Measurements from ENCODE around the gene TMEM255B. TPM values are rescaled to one million over a fixed set of nuclear protein-coding genes. Genes with fewer than 3 reads are reported as not detected.
"Not testable (repeated sequence)": the region's sequence is repeated elsewhere in the genome, so short reads cannot be mapped to it uniquely, and the experiment has no call there.

The TMEM255B gene
- polyA plus RNA-seq, 4 donors, result 2.9 to 9.4 (median 6.1) TPM

DNA sequence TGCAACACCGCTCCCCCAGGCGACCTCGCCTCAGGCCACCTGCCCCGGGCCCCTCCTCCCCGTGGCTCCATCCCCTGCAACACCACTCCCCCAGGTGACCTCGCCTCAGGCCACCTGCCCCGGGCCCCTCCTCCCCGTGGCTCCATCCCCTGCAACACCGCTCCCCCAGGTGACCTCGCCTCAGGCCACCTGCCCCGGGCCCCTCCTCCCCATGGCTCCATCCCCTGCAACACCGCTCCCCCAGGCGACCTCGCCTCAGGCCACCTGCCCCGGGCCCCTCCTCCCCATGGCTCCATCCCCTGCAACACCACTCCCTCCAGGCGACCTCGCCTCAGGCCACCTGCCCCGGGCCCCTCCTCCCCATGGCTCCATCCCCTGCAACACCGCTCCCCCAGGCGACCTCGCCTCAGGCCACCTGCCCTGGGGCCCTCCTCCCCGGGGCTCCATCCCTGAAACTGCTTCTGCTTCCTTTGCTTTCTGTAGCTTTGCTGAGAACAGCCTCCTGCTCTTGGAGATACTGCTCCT lies 71.5 kb downstream of the TMEM255B start:
- DNase-seq (ENCODE audit: low read depth in 4 of 4, low spot score in 3 of 4), result not testable (repeated sequence)

DNA sequence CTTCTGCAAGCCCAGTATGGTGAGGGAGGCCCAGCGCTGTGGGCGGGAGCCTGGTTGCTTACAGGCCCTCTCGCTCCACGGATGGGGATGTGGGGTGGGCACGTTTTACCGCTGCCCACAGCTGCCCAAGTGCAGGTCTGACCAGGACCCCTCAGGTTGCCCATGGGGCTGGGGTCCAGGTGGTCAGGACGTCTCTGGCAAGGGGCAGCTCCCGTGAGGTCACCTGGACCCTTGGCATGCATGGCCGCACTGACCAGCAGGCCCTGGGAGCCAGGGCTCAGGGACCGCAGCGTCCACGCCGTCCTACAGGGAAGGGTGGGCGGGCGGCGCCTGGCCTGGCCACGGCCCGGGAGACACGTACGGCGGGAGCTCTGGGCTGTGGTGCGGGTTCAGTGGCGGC lies 72.0 kb downstream of the TMEM255B start:
- DNase-seq (ENCODE audit: low read depth in 4 of 4, low spot score in 3 of 4), result no peak

DNA sequence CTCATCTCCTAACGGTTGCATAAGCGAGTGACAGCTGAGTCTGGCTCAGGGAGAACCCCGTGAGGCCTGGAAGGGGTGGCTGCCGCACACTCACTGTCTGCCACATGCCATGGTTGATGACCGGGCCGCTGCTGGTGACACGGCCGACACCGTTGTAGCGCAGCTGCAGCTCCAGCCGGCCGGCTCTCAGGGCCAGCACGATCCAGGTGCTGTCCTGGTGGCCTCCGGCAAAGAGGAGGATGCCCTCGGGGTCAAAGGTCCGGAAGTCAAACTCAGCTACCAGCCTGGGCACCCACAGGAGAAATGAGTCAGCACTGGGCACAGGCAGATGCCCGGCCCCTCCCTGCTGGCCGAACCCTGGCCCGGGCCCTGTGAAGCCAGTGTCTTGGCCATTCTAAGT lies 73.2 kb downstream of the TMEM255B start:
- DNase-seq (ENCODE audit: low read depth in 4 of 4, low spot score in 3 of 4), result no peak

DNA sequence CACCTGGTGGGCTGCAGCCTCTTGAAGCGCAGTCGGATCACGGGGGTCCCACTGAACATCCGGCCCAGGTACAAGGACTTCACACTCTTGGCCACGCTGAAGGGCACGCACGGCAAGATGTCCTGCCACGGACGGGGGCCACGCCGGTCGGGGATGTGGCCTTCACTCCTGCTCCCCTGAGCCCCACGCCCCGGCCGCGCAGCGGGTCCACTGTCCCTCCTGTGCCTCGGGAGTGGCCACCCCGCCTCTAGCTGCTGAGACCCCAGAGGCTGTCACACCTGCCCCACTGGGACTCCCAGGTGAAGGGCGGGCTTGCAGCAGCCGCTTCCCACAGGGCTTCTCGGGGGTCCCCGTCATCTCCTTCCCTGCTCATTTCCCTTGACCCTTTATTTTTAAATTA lies 73.6 kb downstream of the TMEM255B start:
- DNase-seq (ENCODE audit: low read depth in 4 of 4, low spot score in 3 of 4), result no peak

GRCh38 chr13:113833111-113833830 lies 74.2 kb downstream of the TMEM255B start:
- DNase-seq (ENCODE audit: low read depth in 4 of 4, low spot score in 3 of 4), result no peak

DNA sequence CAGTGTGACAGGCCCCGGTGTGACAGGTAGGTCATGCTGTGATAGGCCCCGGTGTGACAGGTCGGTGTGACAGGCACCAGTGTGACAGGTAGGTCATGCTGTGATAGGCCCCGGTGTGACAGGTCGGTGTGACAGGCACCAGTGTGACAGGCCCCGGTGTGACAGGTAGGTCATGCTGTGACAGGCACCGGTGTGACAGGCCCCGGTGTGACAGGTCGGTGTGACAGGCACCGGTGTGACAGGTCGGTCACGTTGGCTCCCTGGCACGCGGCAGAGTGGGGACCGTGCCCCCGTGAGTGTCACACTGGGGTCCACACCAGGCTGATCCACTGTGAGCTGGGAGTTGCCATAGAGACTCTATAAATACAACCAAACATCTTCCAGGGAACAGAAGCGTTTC lies 75.0 kb downstream of the TMEM255B start:
- DNase-seq (ENCODE audit: low read depth in 4 of 4, low spot score in 3 of 4), result not testable (repeated sequence)

GRCh38 chr13:113834496-113835200 lies 75.6 kb downstream of the TMEM255B start:
- DNase-seq (ENCODE audit: low read depth in 4 of 4, low spot score in 3 of 4), result no peak

DNA sequence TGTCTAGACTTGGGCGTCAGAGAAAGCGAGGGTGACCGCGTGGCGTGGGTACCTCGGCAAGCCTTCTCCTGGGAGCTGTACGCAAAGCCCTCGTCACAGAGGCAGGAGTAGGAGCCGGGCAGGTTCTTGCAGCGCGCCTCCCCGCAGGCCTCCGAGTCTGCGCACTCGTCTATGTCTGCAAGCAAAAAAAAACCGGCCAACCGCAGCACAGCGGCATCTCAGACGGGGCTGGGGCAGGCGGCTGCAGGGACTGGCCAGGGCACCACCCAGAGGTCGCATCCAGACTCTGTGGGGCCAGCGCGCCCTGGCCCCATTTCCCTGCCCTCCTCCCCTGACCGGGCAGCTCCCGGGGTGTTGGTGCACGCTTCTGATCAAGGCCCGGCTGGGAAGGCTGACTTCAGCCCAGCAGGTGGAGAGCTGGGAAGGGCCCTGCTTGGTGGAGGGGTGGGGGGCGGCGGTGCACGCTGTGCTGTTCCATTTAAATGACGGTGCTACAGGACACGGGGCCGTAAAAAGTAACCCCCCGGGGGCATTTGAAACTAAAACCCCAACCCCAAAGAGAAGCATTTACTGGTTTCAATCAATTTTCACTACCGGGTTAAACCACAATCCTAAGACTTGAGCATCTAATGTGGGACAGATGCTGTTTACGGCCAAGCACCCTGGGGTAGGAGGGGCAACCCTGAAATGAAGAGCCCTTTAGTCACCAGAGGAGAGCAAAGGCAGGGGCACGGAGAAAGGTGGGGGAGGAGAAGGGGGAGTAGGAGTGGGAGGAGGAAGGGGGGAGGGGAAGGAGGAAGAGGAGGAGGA lies 76.6 kb downstream of the TMEM255B start:
- DNase-seq (ENCODE audit: low read depth in 4 of 4, low spot score in 3 of 4), result no peak

DNA sequence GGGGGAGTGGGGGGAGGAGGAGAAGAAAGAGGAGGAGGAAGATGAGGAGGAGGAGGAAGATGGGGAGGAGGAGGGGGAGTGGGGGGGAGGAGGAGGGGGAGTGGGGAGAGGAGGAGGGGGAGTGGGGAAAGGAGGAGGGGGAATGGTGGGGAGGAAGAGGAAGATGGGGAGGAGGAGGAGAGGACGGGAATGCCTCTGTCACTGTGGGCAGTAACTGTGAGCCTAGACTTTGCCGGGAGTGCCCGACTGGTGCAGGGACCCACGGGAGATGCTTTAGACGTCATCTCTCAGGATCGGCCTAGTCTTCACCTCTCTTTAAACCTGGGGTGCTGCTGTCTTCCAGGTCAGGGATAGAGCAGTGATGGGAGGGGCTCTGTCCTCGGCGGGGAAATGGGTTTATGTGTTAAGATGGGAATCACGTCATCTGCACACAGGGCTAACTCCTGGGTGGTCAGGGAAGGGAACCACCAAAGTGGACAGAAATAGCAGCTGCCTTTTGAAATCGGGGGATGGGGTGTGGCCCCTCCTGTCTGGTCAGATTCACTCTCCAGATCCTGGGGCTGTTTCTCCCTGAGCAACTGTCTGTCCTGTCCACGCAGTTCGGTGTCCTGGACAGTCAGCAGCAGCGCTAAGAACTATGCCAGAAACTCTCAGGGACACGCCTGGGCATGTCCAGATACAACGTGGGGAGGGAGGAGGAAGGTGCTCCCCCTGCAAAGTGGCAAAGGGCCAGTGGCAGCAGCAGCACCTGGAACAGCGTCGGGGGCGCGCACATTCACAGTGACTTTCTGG lies 77.9 kb downstream of the TMEM255B start:
- DNase-seq (ENCODE audit: low read depth in 4 of 4, low spot score in 3 of 4), result no peak

- DNase-seq (ENCODE audit: low read depth in 4 of 4, low spot score in 3 of 4), result no peak
Measured at GRCh38 chr13:113837560-113838355, 78.7 kb downstream of the TMEM255B start.

DNA sequence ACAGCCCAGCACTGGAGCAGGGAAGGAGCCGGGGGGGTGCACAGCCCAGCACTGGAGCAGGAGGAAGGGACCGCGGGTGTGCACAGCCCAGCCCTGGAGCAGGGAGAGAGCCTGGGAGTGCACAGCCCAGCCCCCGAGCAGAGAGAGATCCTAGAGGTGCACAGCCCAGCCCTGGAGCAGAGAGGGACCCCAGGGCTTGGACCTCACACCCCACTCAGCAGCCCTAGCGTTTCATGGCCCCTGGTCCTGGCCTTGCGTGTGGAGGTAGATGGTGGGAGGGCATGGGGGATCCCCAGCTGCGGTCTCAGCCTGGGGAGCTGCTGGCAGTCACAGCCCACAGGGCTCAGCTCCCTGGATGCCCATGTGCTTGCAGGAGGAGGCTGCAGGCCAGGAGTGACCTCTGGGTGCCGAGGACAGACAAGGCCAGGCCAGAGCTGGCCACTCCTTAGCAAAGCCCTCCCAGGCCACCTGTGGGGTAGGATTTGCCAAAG lies 79.7 kb downstream of the TMEM255B start:
- DNase-seq (ENCODE audit: low read depth in 4 of 4, low spot score in 3 of 4), result no peak

DNA sequence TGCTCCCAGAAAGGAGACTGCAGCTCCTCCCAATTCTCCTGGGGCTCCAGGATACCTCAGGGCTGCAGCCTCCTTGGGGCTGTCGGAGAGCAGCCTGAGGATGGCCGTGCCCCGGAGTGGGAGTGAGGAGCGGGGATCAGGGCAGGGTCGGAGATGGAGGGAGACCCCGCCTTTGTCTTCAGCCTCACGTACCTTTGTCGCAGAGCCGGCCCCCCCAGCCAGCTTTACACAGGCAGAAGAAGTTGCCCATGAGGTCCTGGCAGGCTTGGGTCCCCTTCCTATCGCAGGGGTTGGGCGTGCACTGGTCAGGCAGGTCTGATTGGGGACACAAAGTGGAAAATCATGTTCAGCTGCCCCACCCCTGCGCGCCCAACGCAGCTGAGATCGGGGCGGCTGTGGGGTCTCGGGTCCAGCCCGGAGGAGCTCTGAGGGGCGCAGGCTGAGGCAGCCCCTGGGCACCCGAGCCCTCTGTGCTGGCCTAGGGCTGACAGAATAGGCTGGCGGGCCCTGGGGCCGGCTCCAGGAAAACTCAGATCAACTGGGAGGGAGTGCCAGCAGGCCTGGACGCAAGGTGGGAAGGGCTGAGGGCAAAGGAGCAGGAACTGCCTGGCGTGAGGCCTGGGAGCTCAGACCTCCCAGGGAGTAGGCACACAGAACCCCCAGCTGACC lies 80.6 kb downstream of the TMEM255B start:
- no peak for DNase-seq (ENCODE audit: low read depth in 4 of 4, low spot score in 3 of 4)

GRCh38 chr13:113840541-113841352 lies 81.7 kb downstream of the TMEM255B start:
- no peak for DNase-seq (ENCODE audit: low read depth in 4 of 4, low spot score in 3 of 4)

GRCh38 chr13:113841353-113841650 lies 82.3 kb downstream of the TMEM255B start:
- DNase-seq (ENCODE audit: low read depth in 4 of 4, low spot score in 3 of 4), result no peak

DNA sequence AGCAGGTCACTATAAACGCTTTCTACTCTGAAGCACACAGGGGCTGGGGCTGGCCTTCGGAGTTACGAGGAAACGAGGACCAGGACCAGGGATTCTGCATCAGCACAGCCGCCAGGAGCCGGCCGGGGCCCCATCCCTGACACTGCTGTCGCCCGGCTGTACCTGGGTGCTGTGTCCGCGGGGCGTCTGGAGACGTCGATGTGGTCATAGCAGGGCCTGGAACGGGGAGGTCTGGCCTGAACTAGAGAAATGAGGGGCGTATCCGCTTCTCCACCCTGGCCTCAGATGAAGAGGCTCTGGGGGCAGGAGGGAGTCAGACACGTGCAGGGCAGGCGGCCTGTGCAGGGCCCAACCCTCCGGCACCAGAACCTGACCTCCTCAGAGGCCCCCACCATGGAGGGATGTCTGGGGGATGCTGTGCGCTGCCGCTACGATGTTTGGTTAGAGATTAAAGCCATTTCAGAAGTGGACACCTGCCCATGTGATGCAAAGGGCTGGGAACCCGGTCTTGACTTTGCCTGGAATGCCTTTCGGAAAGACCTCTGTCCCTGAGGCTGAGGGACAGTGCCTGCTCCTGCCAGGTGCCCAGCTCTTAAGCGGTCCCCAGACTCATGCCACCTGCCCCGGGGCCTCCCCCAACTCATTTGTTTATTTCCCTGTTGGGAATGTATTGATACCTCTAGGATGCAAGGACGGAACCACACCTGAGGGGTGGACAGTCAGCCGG lies 83.5 kb downstream of the TMEM255B start:
- no peak for DNase-seq (ENCODE audit: low read depth in 4 of 4, low spot score in 3 of 4)

GRCh38 chr13:113843063-113843654 lies 84.1 kb downstream of the TMEM255B start:
- DNase-seq (ENCODE audit: low read depth in 4 of 4, low spot score in 3 of 4), result no peak

- no peak for DNase-seq (ENCODE audit: low read depth in 4 of 4, low spot score in 3 of 4)
Measured at GRCh38 chr13:113843864-113844556, 85.0 kb downstream of the TMEM255B start.
